Upper lobe of left lung (tissue), 6 donors: ENCODE measurements around the gene BORCS6. TPM values are rescaled to one million over a fixed set of nuclear protein-coding genes. Genes with fewer than 3 reads are reported as not detected.

ENCODE experiments used
- ATAC-seq, 2 donors: fragments of 200-7000 bp; cut with Tn5 transposase; one replicate each; pipeline ENCODE4 v1.9.1; 2022; ENCODE audit warnings: mild to moderate bottlenecking in 2 of 2, moderate library complexity in 2 of 2; ENCODE audit not compliant: low FRiP score in 2 of 2
- DNase-seq, 2 donors: peaks; one replicate each; pipeline ENCODE4 v3.0.0-alpha.2; 2019 to 2020
- H3K27ac ChIP-seq, 4 donors: fragments of 200-600 bp; sonication (generic); one replicate each; pipeline ENCODE4 v1.5.1; 2016 to 2019
- H3K27me3 ChIP-seq, 4 donors: fragments of 200-600 bp; sonication (generic); one replicate each; pipeline ENCODE4 v1.5.1; 2017 to 2019
- H3K36me3 ChIP-seq, 4 donors: fragments of 200-600 bp; sonication (generic); one replicate each; pipeline ENCODE4 v1.5.1; 2016 to 2019
- H3K4me1 ChIP-seq, 4 donors: fragments of 200-600 bp; sonication (generic); one replicate each; pipeline ENCODE4 v1.5.1; 2018 to 2019
- H3K4me3 ChIP-seq, 4 donors: fragments of 200-600 bp; sonication (generic); one replicate each; pipeline ENCODE4 v1.5.1; 2017 to 2019; ENCODE audit warnings: mild to moderate bottlenecking in 2 of 4, moderate library complexity in 1 of 4
- H3K9me3 ChIP-seq, 4 donors: fragments of 200-600 bp; sonication (generic); one replicate each; pipeline ENCODE4 v1.5.1; 2018 to 2019
- CTCF ChIP-seq, 6 experiments: fragments of 450-650 bp in 4 of 6; fragments of 200-600 bp in 2 of 6; sonication (generic) in 2 of 6; IDR thresholded peaks; one replicate each; pipeline ENCODE4 v1.5.1; 2016 to 2019; ENCODE audit warnings: antibody characterized with exemption in 6 of 6
- EP300 ChIP-seq, 4 donors: sonication (generic); formaldehyde crosslinking; IDR thresholded peaks; one replicate each; pipeline ENCODE4 v1.5.1; 2017; ENCODE audit warnings: antibody characterized with exemption in 4 of 4, control low read depth in 2 of 4
- POLR2A ChIP-seq, 4 donors: fragments of 450-650 bp; IDR thresholded peaks; one replicate each; pipeline ENCODE4 v1.5.1; 2016 to 2017; ENCODE audit warnings: antibody characterized with exemption in 4 of 4, mild to moderate bottlenecking in 2 of 4
- POLR2AphosphoS5 ChIP-seq, 2 donors: sonication (generic); formaldehyde crosslinking; IDR thresholded peaks; one replicate each; pipeline ENCODE4 v1.5.1; 2017; ENCODE audit warnings: antibody characterized with exemption in 2 of 2
- WGBS, 2 donors: methylation state at CpG; one replicate each; pipeline ENCODE4 v1.1.5; 2017 to 2018; 5-methylcytosine and 5-hydroxymethylcytosine counted together
- total RNA-seq, 6 donors: library from RNA; depleted of rRNA in 4 of 6; stranded (reverse); fragments of >200 nt in 4 of 6; gene quantifications; one replicate each; pipeline versions ENCODE4 v1.1.0 to v1.2.1, GENCODE V29; 2016 to 2021
- donor health status: DM: no; HTN: no; CAD: no; lungs with moderate emphysema.
- donor health status: DM: no; HTN: yes; CAD: no; lungs with severe emphysema.

The BORCS6 gene
- total RNA-seq, 6 donors from 2014 or later = 7.3 to 12.5 (median 11.1) TPM

DNA sequence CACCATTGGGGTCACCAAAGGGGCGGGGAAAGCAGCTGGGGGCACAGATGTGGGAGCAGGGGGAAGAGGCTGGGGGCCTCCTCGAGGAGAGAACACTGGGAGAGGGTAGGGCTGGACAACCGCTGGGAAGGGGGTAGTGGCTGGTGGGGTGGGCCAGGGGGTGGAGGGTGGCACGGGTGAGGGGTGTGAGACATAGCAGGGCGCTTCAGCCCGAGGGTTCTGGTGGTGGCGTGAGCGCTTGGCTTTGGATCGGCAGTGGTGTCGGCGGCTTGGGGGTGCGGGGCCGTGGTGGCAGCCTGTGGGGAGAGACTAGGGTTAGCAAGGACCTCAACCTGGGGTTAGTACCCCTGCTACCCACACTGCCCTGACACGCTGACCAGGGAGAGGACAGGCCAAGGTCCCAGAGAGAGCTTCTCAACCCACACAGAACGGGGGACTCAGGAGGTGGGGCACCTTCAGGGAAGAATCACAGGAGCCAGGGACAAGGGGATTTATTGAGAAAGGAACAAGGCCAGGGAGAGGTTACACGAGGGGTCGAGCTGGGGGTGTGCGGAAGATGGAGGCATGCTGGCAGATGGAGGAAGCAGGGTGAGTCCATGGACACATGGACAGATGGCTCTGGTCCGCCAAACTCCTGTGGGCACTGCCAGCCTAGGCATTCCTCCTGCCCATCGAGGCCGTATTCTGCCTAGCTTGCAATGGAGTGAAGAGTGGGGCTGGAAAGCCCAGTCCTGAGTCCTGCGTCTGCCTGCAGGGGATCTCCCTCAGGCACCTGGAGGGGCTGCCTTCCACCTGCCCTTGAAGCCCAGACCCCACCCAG, 46.2 kb downstream of the BORCS6 start:
- 89 to 94% methylated on average over 20 to 22 of the region's 22 CpGs for WGBS, 2 donors
- no peak overlapping the region for H3K4me3 ChIP-seq
- H3K4me1 ChIP-seq = peaks cover 9 to 47% (median 22%) of the 10 kb centered on the region in 4 donors
- TF ChIP-seq CTCF (IDR thresholded peaks at IDR 0.05) (no peak), EP300 (IDR thresholded peaks at IDR 0.05) (no peak), POLR2AphosphoS5 (IDR thresholded peaks at IDR 0.05) (no peak), POLR2A (IDR thresholded peaks at IDR 0.05) (peak in 1 of 4 donors; percentile 20)
- no peaks in the 10 kb centered on the region for H3K27me3 ChIP-seq
- H3K9me3 ChIP-seq = no peaks in the 10 kb centered on the region
- peak overlapping the region in 3 of 4 donors; percentile 23 to 56 (median 54) for H3K27ac ChIP-seq
- H3K36me3 ChIP-seq = peaks cover 81 to 96% (median 95%) of the 10 kb centered on the region in 4 donors
- DNase-seq (peak in 1 of 2 donors; percentile 86), ATAC-seq (no peak)

DNA sequence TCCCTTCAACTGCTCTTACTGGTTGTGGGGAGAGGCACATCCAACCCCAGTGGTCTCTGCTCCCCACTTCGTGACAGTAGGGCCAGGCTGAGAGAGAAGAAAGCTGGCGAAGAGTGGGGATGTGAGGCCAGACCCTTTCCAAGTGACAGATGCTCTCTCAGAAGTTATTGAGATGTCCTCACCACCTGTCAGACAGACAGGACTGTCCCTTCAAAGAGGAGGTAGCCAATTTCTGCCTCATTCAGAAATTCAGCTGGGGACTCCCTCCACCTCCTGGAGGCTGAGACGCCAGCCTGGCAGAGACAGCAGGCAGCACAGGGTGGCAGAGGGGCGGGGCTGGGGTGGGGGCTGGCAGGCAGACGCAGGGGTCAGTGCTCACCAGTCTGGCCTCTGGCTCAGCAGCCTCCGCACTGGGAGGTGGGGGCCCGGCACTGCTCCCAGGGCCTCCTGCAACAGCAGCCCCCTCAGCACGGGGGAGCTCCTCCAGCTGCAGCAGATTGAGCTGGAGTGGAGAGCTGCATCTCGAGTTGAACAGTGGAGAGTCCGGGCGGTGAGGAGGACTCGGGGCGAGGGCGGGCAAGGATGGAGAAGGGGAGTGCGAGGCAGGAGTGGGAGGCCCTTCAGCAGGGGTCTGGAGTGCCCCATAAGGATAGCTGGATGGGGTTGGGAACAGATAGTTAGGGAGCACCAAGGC, 46.9 kb downstream of the BORCS6 start:
- TF ChIP-seq POLR2AphosphoS5 (IDR thresholded peaks at IDR 0.05) = peak in 1 of 2 donors; percentile 9
- no peak for TF ChIP-seq EP300 (IDR thresholded peaks at IDR 0.05)
- Histone ChIP-seq H3K36me3 (peaks cover 74 to 88% (median 87%) of the 10 kb centered on the region in 4 donors), H3K9me3 (no peaks in the 10 kb centered on the region), H3K4me1 (peaks cover 14 to 46% (median 28%) of the 10 kb centered on the region in 4 donors), H3K27ac (peak overlapping the region in 3 of 4 donors; percentile 23 to 56 (median 54)), H3K4me3 (no peak overlapping the region), H3K27me3 (no peaks in the 10 kb centered on the region)
- ATAC-seq (no peak), DNase-seq (peak in 1 of 2 donors; percentile 80)
- 89 to 91% methylated on average over 12 to 15 of the region's 15 CpGs for WGBS, 2 donors

- Histone ChIP-seq H3K9me3 (no peaks in the 10 kb centered on the region), H3K36me3 (peaks cover 67 to 81% (median 80%) of the 10 kb centered on the region in 4 donors), H3K4me3 (no peak overlapping the region), H3K4me1 (peaks cover 16 to 48% (median 29%) of the 10 kb centered on the region in 4 donors), H3K27ac (peak overlapping the region in 2 of 4 donors; percentile 54 to 56), H3K27me3 (no peaks in the 10 kb centered on the region)
- ATAC-seq (no peak), DNase-seq (peak in 1 of 2 donors; percentile 75)
- no peak for TF ChIP-seq POLR2AphosphoS5 (IDR thresholded peaks at IDR 0.05)
- 89 to 91% methylated on average over 11 to 23 of the region's 23 CpGs for WGBS, 2 donors
Measured at GRCh38 chr17:8142158-8142886, 47.7 kb downstream of the BORCS6 start.

- Histone ChIP-seq H3K4me1 (peaks cover 16 to 43% (median 27%) of the 10 kb centered on the region in 4 donors), H3K27me3 (no peaks in the 10 kb centered on the region), H3K9me3 (no peaks in the 10 kb centered on the region), H3K4me3 (no peak overlapping the region), H3K27ac (no peak overlapping the region), H3K36me3 (peaks cover 61 to 76% (median 74%) of the 10 kb centered on the region in 4 donors)
- DNase-seq (peak in 1 of 2 donors; percentile 37), ATAC-seq (no peak)
- 89 to 92% methylated on average over 11 of the region's 11 CpGs for WGBS, 2 donors
- TF ChIP-seq EP300 (IDR thresholded peaks at IDR 0.05) = no peak
- TF ChIP-seq POLR2AphosphoS5 (IDR thresholded peaks at IDR 0.05) = no peak
- no peak for TF ChIP-seq CTCF (IDR thresholded peaks at IDR 0.05)
- no peak for TF ChIP-seq POLR2A (IDR thresholded peaks at IDR 0.05)
Measured at GRCh38 chr17:8141741-8142140, 48.2 kb downstream of the BORCS6 start.

GRCh38 chr17:8141045-8141444, 48.9 kb downstream of the BORCS6 start:
- Histone ChIP-seq H3K27ac (peak overlapping the region in 2 of 4 donors; percentile 84 to 87), H3K9me3 (no peaks in the 10 kb centered on the region), H3K4me1 (peaks cover 16 to 42% (median 27%) of the 10 kb centered on the region in 4 donors), H3K27me3 (no peaks in the 10 kb centered on the region), H3K4me3 (no peak overlapping the region), H3K36me3 (peaks cover 54 to 69% (median 67%) of the 10 kb centered on the region in 4 donors)
- ATAC-seq (no peak), DNase-seq (peak in 1 of 2 donors; percentile 70)
- 90 to 94% methylated on average over 6 to 7 of the region's 7 CpGs for WGBS, 2 donors
- TF ChIP-seq POLR2AphosphoS5 (IDR thresholded peaks at IDR 0.05) = peak in 1 of 2 donors; percentile 6
- no peak for TF ChIP-seq POLR2A (IDR thresholded peaks at IDR 0.05)
